Measurements from ENCODE around the gene HCN2. TPM values are rescaled to one million over a fixed set of nuclear protein-coding genes. Genes with fewer than 3 reads are reported as not detected.
A peak's percentile ranks its signal among the peaks of the same experiment; 100 is the strongest.

Gene HCN2
- polyA plus RNA-seq, 1 of the 3 experiments (the other 2 are of a cell fraction), result 5.6 TPM

DNA sequence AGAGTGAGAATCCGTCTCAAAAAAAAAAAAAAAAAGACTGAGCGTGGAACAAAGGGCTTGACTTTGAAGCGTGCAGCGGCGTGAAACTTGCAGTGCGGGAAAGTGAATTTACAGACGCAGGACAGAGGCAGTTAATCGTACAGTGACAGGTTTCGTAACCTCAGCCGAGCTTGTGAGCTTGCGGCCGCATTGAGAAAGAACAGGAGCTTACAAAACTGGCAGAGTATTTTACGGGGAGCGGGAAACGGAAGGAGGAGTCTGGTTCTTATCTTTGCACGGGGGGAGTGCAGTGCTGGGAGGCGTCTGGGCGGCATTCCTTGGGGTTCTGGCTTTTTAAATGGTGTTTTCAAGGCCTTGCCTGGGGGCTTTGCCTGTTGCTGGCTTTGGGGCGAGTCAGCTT lies 23.3 kb upstream of the HCN2 start:
- Histone ChIP-seq H3K9me3 (no peaks in the 10 kb centered on the region), H3K4me1 (ENCODE audit: control insufficient read depth in 1 of 2, insufficient read depth in 2 of 2, low read depth in 1 of 2, low read length in 1 of 2) (peaks cover 0 to 7% of the 10 kb centered on the region in 2 experiments; a peak in 1 of 4 replicates), H3K27ac (ENCODE audit: low read depth in 2 of 2, low read length in 1 of 2) (no peak overlapping the region), H3K9me2 (no peaks in the 10 kb centered on the region), H3K9ac (no peak overlapping the region), H3K36me3 (replicated peaks in 1 of 2; ENCODE audit: control insufficient read depth in 1 of 2, insufficient read depth in 2 of 2, low read length in 1 of 2) (no peaks in the 10 kb centered on the region), H3K79me2 (ENCODE audit: insufficient read depth) (no peaks in the 10 kb centered on the region), H4K20me1 (ENCODE audit: insufficient read depth) (no peaks in the 10 kb centered on the region), H3K27me3 (ENCODE audit: insufficient read depth) (no peaks in the 10 kb centered on the region), H3K4me3 (ENCODE audit: low read depth in 2 of 2, low read length in 1 of 2) (no peak overlapping the region), H2AFZ (ENCODE audit: low read depth) (no peak overlapping the region), H3K4me2 (no peak overlapping the region), H3F3A (replicated peaks; ENCODE audit: insufficient read depth) (no peaks in the 10 kb centered on the region)
- ChIA-PET CTCF (interaction anchor here (0.9 to 1.0 kb wide), 2 partner anchors 15 to 20 kb away, joined by 3 read pairs; no protein-coding TSS in a partner anchor), POLR2A (no interaction called here)
- DNase-seq, result peak; percentile 68
- TF ChIP-seq RXRA (IDR thresholded peaks at IDR 0.05; ENCODE audit: borderline replicate concordance, low read depth), result no peak
- no peak for TF ChIP-seq FOXJ3 (CRISPR knock-in tag; IDR thresholded peaks at IDR 0.05)
- no peak for TF ChIP-seq EZH2phosphoT487 (IDR thresholded peaks at IDR 0.05; ENCODE audit: borderline replicate concordance, low read depth)
- TF ChIP-seq SIN3A (IDR thresholded peaks at IDR 0.05; ENCODE audit: borderline replicate concordance, low read depth, low read length), result no peak
- TF ChIP-seq GATA2 (CRISPR knock-in tag; IDR thresholded peaks at IDR 0.05), result peak; percentile 46
- WGBS (ENCODE audit: low lambda C conversion rate), result 78% methylated on average over 19 of the region's 19 CpGs

- Histone ChIP-seq H4K20me1 (ENCODE audit: insufficient read depth) (no peaks in the 10 kb centered on the region), H3K9me2 (no peaks in the 10 kb centered on the region), H3K36me3 (replicated peaks in 1 of 2; ENCODE audit: control insufficient read depth in 1 of 2, insufficient read depth in 2 of 2, low read length in 1 of 2) (no peaks in the 10 kb centered on the region), H3K4me1 (ENCODE audit: control insufficient read depth in 1 of 2, insufficient read depth in 2 of 2, low read depth in 1 of 2, low read length in 1 of 2) (peaks cover 0 to 10% of the 10 kb centered on the region in 2 experiments; a peak in 1 of 4 replicates), H3K9ac (no peak overlapping the region), H3K4me2 (no peak overlapping the region), H3K27me3 (ENCODE audit: insufficient read depth) (no peaks in the 10 kb centered on the region), H3K79me2 (ENCODE audit: insufficient read depth) (no peaks in the 10 kb centered on the region), H3F3A (replicated peaks; ENCODE audit: insufficient read depth) (no peaks in the 10 kb centered on the region), H3K27ac (ENCODE audit: low read depth in 2 of 2, low read length in 1 of 2) (no peak overlapping the region), H2AFZ (ENCODE audit: low read depth) (no peak overlapping the region), H3K9me3 (no peaks in the 10 kb centered on the region), H3K4me3 (ENCODE audit: low read depth in 2 of 2, low read length in 1 of 2) (no peak overlapping the region)
- WGBS (ENCODE audit: low lambda C conversion rate), result 82% methylated on average over 16 of the region's 16 CpGs
- POLR2A ChIA-PET, result no interaction called here
- DNase-seq, result no peak
- CTCF ChIA-PET, result interaction anchor here (0.9 to 1.0 kb wide), 2 partner anchors 16 to 21 kb away, joined by 3 read pairs; no protein-coding TSS in a partner anchor
- TF ChIP-seq GATA2 (CRISPR knock-in tag; IDR thresholded peaks at IDR 0.05), result no peak
- TF ChIP-seq EZH2phosphoT487 (IDR thresholded peaks at IDR 0.05; ENCODE audit: borderline replicate concordance, low read depth), result no peak
- TF ChIP-seq FOSL2 (IDR thresholded peaks at IDR 0.05; ENCODE audit: borderline replicate concordance, low read depth), result no peak
- no peak for TF ChIP-seq SIN3A (IDR thresholded peaks at IDR 0.05; ENCODE audit: borderline replicate concordance, low read depth, low read length)
- no peak for TF ChIP-seq CHD2 (IDR thresholded peaks at IDR 0.05; ENCODE audit: low read length, partially characterized antibody)
Measured at GRCh38 chr19:566844-567243, 22.8 kb upstream of the HCN2 start.

DNA sequence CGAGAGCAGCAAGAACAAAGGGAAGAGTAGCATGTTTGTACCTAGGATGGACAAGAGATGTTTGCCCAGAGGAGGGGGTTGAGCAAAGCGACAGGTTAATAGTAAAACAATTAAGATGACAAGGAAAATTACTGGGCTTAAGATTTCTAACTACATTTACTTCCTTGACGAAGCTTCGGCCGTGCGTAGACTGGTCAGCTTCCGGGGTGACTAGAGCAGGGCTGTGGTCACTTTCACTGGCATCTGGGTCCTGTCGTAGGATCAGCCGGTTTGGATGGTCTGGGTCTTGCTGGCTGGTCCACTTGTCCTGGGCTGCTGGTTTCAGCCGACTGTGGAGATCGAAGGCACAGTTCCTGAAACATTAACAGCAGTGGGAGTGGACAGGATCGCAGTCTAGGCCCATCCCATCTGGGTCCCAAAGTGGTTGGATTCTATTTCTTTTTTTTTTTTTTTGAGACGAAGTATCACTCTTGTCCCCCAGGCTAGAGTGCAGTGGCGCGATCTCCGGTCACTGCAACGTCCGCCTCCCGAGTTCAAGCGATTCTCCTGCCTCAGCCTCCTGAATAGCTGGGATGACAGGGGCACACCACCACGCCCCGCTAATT lies 22.3 kb upstream of the HCN2 start:
- WGBS (ENCODE audit: low lambda C conversion rate), result 93% methylated on average over 21 of the region's 22 CpGs
- H3K9me2 ChIP-seq, result no peaks in the 10 kb centered on the region
- no peak overlapping the region for H3K9ac ChIP-seq
- POLR2A ChIA-PET, result no interaction called here
- no peak overlapping the region for H3K4me3 ChIP-seq (ENCODE audit: low read depth in 2 of 2, low read length in 1 of 2)
- H3K27ac ChIP-seq (ENCODE audit: low read depth in 2 of 2, low read length in 1 of 2), result no peak overlapping the region
- no peaks in the 10 kb centered on the region for H3F3A ChIP-seq (replicated peaks; ENCODE audit: insufficient read depth)
- no peaks in the 10 kb centered on the region for H4K20me1 ChIP-seq (ENCODE audit: insufficient read depth)
- H2AFZ ChIP-seq (ENCODE audit: low read depth), result no peak overlapping the region
- no peaks in the 10 kb centered on the region for H3K36me3 ChIP-seq (replicated peaks in 1 of 2; ENCODE audit: control insufficient read depth in 1 of 2, insufficient read depth in 2 of 2, low read length in 1 of 2)
- H3K9me3 ChIP-seq, result no peaks in the 10 kb centered on the region
- CTCF ChIA-PET, result interaction anchor here (1.0 to 1.9 kb wide), 4 partner anchors 17 to 57 kb away, joined by 3 to 5 read pairs (median 4); no protein-coding TSS in a partner anchor
- no peak overlapping the region for H3K4me2 ChIP-seq
- no peaks in the 10 kb centered on the region for H3K27me3 ChIP-seq (ENCODE audit: insufficient read depth)
- no peak for DNase-seq
- H3K4me1 ChIP-seq (ENCODE audit: control insufficient read depth in 1 of 2, insufficient read depth in 2 of 2, low read depth in 1 of 2, low read length in 1 of 2), result peaks cover 0 to 10% of the 10 kb centered on the region in 2 experiments; a peak in 1 of 4 replicates
- no peaks in the 10 kb centered on the region for H3K79me2 ChIP-seq (ENCODE audit: insufficient read depth)
- TF ChIP-seq, protein P1, sequence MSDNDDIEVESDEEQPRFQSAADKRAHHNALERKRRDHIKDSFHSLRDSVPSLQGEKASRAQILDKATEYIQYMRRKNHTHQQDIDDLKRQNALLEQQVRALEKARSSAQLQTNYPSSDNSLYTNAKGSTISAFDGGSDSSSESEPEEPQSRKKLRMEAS (IDR thresholded peaks at IDR 0.05; ENCODE audit: low read depth), result no peak
- TF ChIP-seq NRF1 (IDR thresholded peaks at IDR 0.05; ENCODE audit: low read depth, low read length) (no peak), GATA2 (CRISPR knock-in tag; IDR thresholded peaks at IDR 0.05) (no peak), RXRA (IDR thresholded peaks at IDR 0.05; ENCODE audit: borderline replicate concordance, low read depth) (no peak), RCOR1 (IDR thresholded peaks at IDR 0.05; ENCODE audit: low read length) (no peak), TCF12 (IDR thresholded peaks at IDR 0.05) (no peak), FOSL2 (IDR thresholded peaks at IDR 0.05; ENCODE audit: borderline replicate concordance, low read depth) (no peak), YY1 (IDR thresholded peaks at IDR 0.05; ENCODE audit: low read depth) (no peak), CTCF (IDR thresholded peaks at IDR 0.05) (no peak), NFIC (IDR thresholded peaks at IDR 0.05; ENCODE audit: borderline replicate concordance) (no peak), FOXM1 (IDR thresholded peaks at IDR 0.05; ENCODE audit: low read depth) (no peak)
- TF ChIP-seq, protein P2, sequence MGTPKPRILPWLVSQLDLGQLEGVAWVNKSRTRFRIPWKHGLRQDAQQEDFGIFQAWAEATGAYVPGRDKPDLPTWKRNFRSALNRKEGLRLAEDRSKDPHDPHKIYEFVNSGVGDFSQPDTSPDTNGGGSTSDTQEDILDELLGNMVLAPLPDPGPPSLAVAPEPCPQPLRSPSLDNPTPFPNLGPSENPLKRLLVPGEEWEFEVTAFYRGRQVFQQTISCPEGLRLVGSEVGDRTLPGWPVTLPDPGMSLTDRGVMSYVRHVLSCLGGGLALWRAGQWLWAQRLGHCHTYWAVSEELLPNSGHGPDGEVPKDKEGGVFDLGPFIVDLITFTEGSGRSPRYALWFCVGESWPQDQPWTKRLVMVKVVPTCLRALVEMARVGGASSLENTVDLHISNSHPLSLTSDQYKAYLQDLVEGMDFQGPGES (IDR thresholded peaks at IDR 0.05; ENCODE audit: low read depth, low read length), result no peak
